ENCODE data around the gene CDH4. TPM values are rescaled to one million over a fixed set of nuclear protein-coding genes. Genes with fewer than 3 reads are reported as not detected.

Gene CDH4
- total and polyA plus RNA-seq, 2 of the 4 experiments (the other 2 are of a cell fraction), result 1.6 to 3.5 TPM

DNA sequence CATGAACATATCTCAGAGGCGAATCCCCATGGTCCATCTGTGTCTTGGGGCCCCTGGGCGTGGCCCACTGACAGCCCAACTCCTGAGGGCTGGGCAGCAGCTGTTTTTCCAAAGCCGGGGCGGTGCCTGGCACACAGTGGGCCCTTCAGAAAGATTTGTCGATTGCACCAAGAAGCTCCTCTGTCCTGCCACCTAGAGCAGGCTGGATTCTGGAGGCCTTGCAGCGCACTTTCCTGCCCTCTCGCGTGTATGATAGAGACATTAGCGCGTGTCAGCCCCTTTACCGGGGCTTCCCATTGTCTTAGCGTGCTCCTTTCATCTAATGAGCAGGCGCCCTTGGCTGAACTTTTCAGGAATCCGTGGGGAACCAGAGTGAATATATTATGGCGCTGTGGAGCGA lies 45.4 kb downstream of the CDH4 start:
- no peaks in the 10 kb centered on the region; the same call in 1 of the 2 replicates for H4K20me1 ChIP-seq (ENCODE audit: insufficient read depth, low read length)
- no peak overlapping the region for H3K56ac ChIP-seq (ENCODE audit: extremely low read depth, insufficient read depth, low read length)
- H3K23ac ChIP-seq (ENCODE audit: low read depth, low read length), result no peak overlapping the region
- POLR2A ChIA-PET (ENCODE audit: unreplicated experiment), result no interaction called here
- H3K4me3 ChIP-seq (ENCODE audit: insufficient read depth, low read depth, low read length), result no peak overlapping the region
- no peak overlapping the region for H2AK5ac ChIP-seq (ENCODE audit: low read depth, low read length)
- peaks cover 0 to 7% of the 10 kb centered on the region in 2 experiments; a peak in 2 of 4 replicates for H3K79me1 ChIP-seq (ENCODE audit: low read depth in 1 of 2, low read length in 2 of 2)
- no peak overlapping the region for H3K18ac ChIP-seq (ENCODE audit: low read depth, low read length)
- peaks cover 4% of the 10 kb centered on the region; the same call in 1 of the 2 replicates for H3K9me1 ChIP-seq (ENCODE audit: insufficient read depth, low read length)
- no peak overlapping the region for H2BK5ac ChIP-seq (ENCODE audit: low read depth, low read length, poor library complexity, severe bottlenecking)
- H4K91ac ChIP-seq (ENCODE audit: insufficient read depth, low read depth, low read length), result no peak overlapping the region
- H3K36me3 ChIP-seq (ENCODE audit: control insufficient read depth, insufficient read depth, low read length), result no peaks in the 10 kb centered on the region; the same call in 1 of the 2 replicates
- no peak overlapping the region for H2BK15ac ChIP-seq (ENCODE audit: low read depth, low read length)
- no peak overlapping the region for H2AK9ac ChIP-seq (replicated peaks; ENCODE audit: low read depth, low read length, poor library complexity)
- no peak overlapping the region for H3K9ac ChIP-seq (ENCODE audit: low read depth, low read length)
- H2AFZ ChIP-seq (replicated peaks; ENCODE audit: low read length, poor library complexity), result no peak overlapping the region
- in situ Hi-C loops (cut with MboI; ENCODE audit: low sequenced_read_pairs), result no loop called here
- H2BK20ac ChIP-seq (ENCODE audit: low read depth, low read length), result no peak overlapping the region
- H3K4me2 ChIP-seq (ENCODE audit: low read depth, low read length), result no peak overlapping the region
- dilution Hi-C loops (cut with HindIII; ENCODE audit: low sequenced_read_pairs, unreplicated experiment), result no loop called here
- H4K8ac ChIP-seq (ENCODE audit: low read depth in 2 of 2, low read length in 2 of 2), result no peak overlapping the region
- CTCF ChIA-PET, result interaction anchor here (1.1 kb wide), 1 partner anchor 1364 kb away, joined by 3 read pairs; the partner anchor contains the start of gene SYCP2
- no peak overlapping the region for H4K5ac ChIP-seq (ENCODE audit: low read depth, low read length)
- H3K27me3 ChIP-seq (ENCODE audit: control insufficient read depth, insufficient read depth, low read length), result no peaks in the 10 kb centered on the region
- no peak overlapping the region for H2BK120ac ChIP-seq (ENCODE audit: low read depth, low read length)
- no peak overlapping the region for H3K14ac ChIP-seq (replicated peaks; ENCODE audit: low read depth, low read length)
- no TSS peak for BruUV-seq (replicated peaks)
- intact Hi-C loops (cut with micrococcal nuclease), result no loop called here
- no peak overlapping the region for H3K27ac ChIP-seq (ENCODE audit: insufficient read depth, low read length)
- TF ChIP-seq CEBPB (IDR thresholded peaks at IDR 0.05; ENCODE audit: low read depth, low read length), result no peak
- TF ChIP-seq RCOR1 (IDR thresholded peaks at IDR 0.05; ENCODE audit: insufficient replicate concordance, low read length), result no peak
- TF ChIP-seq ELK1 (IDR thresholded peaks at IDR 0.05; ENCODE audit: borderline replicate concordance, low read depth, low read length), result no peak
- no peak for TF ChIP-seq MXI1 (IDR thresholded peaks at IDR 0.05; ENCODE audit: borderline replicate concordance, low read depth, low read length)
- TF ChIP-seq, protein P1, sequence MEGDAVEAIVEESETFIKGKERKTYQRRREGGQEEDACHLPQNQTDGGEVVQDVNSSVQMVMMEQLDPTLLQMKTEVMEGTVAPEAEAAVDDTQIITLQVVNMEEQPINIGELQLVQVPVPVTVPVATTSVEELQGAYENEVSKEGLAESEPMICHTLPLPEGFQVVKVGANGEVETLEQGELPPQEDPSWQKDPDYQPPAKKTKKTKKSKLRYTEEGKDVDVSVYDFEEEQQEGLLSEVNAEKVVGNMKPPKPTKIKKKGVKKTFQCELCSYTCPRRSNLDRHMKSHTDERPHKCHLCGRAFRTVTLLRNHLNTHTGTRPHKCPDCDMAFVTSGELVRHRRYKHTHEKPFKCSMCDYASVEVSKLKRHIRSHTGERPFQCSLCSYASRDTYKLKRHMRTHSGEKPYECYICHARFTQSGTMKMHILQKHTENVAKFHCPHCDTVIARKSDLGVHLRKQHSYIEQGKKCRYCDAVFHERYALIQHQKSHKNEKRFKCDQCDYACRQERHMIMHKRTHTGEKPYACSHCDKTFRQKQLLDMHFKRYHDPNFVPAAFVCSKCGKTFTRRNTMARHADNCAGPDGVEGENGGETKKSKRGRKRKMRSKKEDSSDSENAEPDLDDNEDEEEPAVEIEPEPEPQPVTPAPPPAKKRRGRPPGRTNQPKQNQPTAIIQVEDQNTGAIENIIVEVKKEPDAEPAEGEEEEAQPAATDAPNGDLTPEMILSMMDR (conservative IDR thresholded peaks at IDR 0.05; ENCODE audit: low read depth, low read length), result no peak
- TF ChIP-seq BHLHE40 (IDR thresholded peaks at IDR 0.05; ENCODE audit: low read depth, low read length), result no peak
- no peak for ATAC-seq (ENCODE audit: low read depth)
- DNase-seq, result no peak
- H3K4ac ChIP-seq (ENCODE audit: low read depth, low read length), result no peak overlapping the region
- no peaks in the 10 kb centered on the region for H3K9me3 ChIP-seq (ENCODE audit: control insufficient read depth, insufficient read depth, low read length)
- 0 out of 2 replicates have a peak, but pooled peaks cover 2% of the 10 kb centered on the region for H3K4me1 ChIP-seq (ENCODE audit: control insufficient read depth, insufficient read depth, low read length)
- 98% methylated on average over 9 of the region's 16 CpGs; no CpG with 5 or more reads in 1 of the 2 experiments for WGBS, 2 experiments (ENCODE audit: extremely low coverage in 2 of 2, insufficient read length in 1 of 2)

Data from IMR-90 (cell line).